IMR-90 (cell line): ENCODE results near the gene TECPR2. TPM values are rescaled to one million over a fixed set of nuclear protein-coding genes. Genes with fewer than 3 reads are reported as not detected.

ENCODE experiments used
- ATAC-seq: fragments of 200-7000 bp; cut with Tn5 transposase; 2 replicates; pipeline ENCODE4 v1.9.1; 2020; ENCODE audit warnings: low read depth, mild to moderate bottlenecking, moderate library complexity
- BruUV-seq: library from RNA; stranded (reverse); fragments of 400-500 nt; replicated peaks from 2 replicates; lab custom pipeline; 2021; lab: Mats Ljungman, UMichigan
- CTCF ChIA-PET: fragments of 300-600 bp; formaldehyde crosslinking; extraction: SDS; loops from one replicate; lab custom pipeline; 2021; ENCODE audit warnings: antibody characterized with exemption; lab: Yijun Ruan, JAX
- POLR2A ChIA-PET: fragments of 300-600 bp; sonication (Branson Sonifier 250); formaldehyde crosslinking; loops from one replicate; lab custom pipeline; 2022; ENCODE audit warnings: antibody characterized with exemption; ENCODE audit not compliant: unreplicated experiment; lab: Charles Lee
- DNase-seq: peaks from one replicate; pipeline ENCODE4 v3.0.0; 2013
- H2AFZ ChIP-seq: replicated peaks from 2 replicates; pipeline ENCODE3; 2013; ENCODE audit warnings: low read length, mild to moderate bottlenecking; ENCODE audit not compliant: poor library complexity
- H2AK5ac ChIP-seq: 2 replicates; pipeline ENCODE4 v1.6.1; 2013; ENCODE audit warnings: low read depth, low read length, inconsistent platforms
- H2AK9ac ChIP-seq: replicated peaks from 2 replicates; pipeline ENCODE3; 2013; ENCODE audit warnings: mild to moderate bottlenecking, low read depth, low read length, moderate library complexity; ENCODE audit not compliant: poor library complexity
- H2BK120ac ChIP-seq: 2 replicates; pipeline ENCODE4 v1.6.1; 2013; ENCODE audit warnings: low read depth, low read length, inconsistent platforms
- H2BK15ac ChIP-seq: 3 replicates; pipeline ENCODE4 v1.6.1; 2013; ENCODE audit warnings: low read depth, low read length, inconsistent platforms
- H2BK20ac ChIP-seq: 2 replicates; pipeline ENCODE4 v1.6.1; 2013; ENCODE audit warnings: low read depth, mild to moderate bottlenecking, inconsistent platforms, low read length, moderate library complexity
- H2BK5ac ChIP-seq: 2 replicates; pipeline ENCODE4 v1.6.1; 2013; ENCODE audit warnings: mild to moderate bottlenecking, low read depth, low read length, inconsistent platforms; ENCODE audit not compliant: poor library complexity, severe bottlenecking
- H3K14ac ChIP-seq: replicated peaks from 2 replicates; pipeline ENCODE4 v1.6.1; 2013; ENCODE audit warnings: low read depth, low read length, inconsistent platforms
- H3K18ac ChIP-seq: 2 replicates; pipeline ENCODE4 v1.6.1; 2013; ENCODE audit warnings: low read depth, low read length, control low read depth
- H3K23ac ChIP-seq: 2 replicates; pipeline ENCODE4 v1.6.1; 2013; ENCODE audit warnings: low read depth, low read length, inconsistent platforms
- H3K27ac ChIP-seq: 2 replicates; pipeline ENCODE4 v1.5.1; 2013; ENCODE audit warnings: mild to moderate bottlenecking, control low read depth, low read length; ENCODE audit not compliant: insufficient read depth
- H3K27me3 ChIP-seq: 2 replicates; pipeline ENCODE4 v1.6.1; 2013; ENCODE audit warnings: low read length; ENCODE audit not compliant: control insufficient read depth, insufficient read depth
- H3K36me3 ChIP-seq: 2 replicates; pipeline ENCODE4 v1.6.1; 2013; ENCODE audit warnings: low read length, mixed read lengths; ENCODE audit not compliant: control insufficient read depth, insufficient read depth
- H3K4ac ChIP-seq: 2 replicates; pipeline ENCODE4 v1.6.1; 2013; ENCODE audit warnings: low read depth, low read length, inconsistent platforms
- H3K4me1 ChIP-seq: 2 replicates; pipeline ENCODE4 v1.6.1; 2013; ENCODE audit warnings: low read length, mixed read lengths; ENCODE audit not compliant: control insufficient read depth, insufficient read depth
- H3K4me2 ChIP-seq: 2 replicates; pipeline ENCODE4 v1.6.1; 2013; ENCODE audit warnings: low read depth, mild to moderate bottlenecking, control low read depth, low read length, moderate library complexity
- H3K4me3 ChIP-seq: 2 replicates; pipeline ENCODE4 v1.5.1; 2013; ENCODE audit warnings: low read depth, mild to moderate bottlenecking, control low read depth, low read length, moderate library complexity; ENCODE audit not compliant: insufficient read depth
- H3K56ac ChIP-seq: 2 replicates; pipeline ENCODE4 v1.6.1; 2013; ENCODE audit warnings: low read length, inconsistent platforms; ENCODE audit not compliant: insufficient read depth; ENCODE audit errors: extremely low read depth
- H3K79me1 ChIP-seq, 2 experiments: 2 replicates each; pipeline ENCODE4 v1.6.1; 2013; ENCODE audit warnings: low read length in 2 of 2, inconsistent platforms in 1 of 2, low read depth in 1 of 2
- H3K9ac ChIP-seq: 2 replicates; pipeline ENCODE4 v1.6.1; 2013; ENCODE audit warnings: low read depth, low read length, control low read depth
- H3K9me1 ChIP-seq: 2 replicates; pipeline ENCODE4 v1.6.1; 2013; ENCODE audit warnings: low read length, inconsistent platforms; ENCODE audit not compliant: insufficient read depth
- H3K9me3 ChIP-seq: 2 replicates; pipeline ENCODE4 v1.6.1; 2013; ENCODE audit warnings: low read length; ENCODE audit not compliant: control insufficient read depth, insufficient read depth
- H4K20me1 ChIP-seq: 2 replicates; pipeline ENCODE4 v1.6.1; 2013; ENCODE audit warnings: low read length, inconsistent platforms; ENCODE audit not compliant: insufficient read depth
- H4K5ac ChIP-seq: 2 replicates; pipeline ENCODE4 v1.6.1; 2013; ENCODE audit warnings: mild to moderate bottlenecking, low read depth, low read length, control low read depth
- H4K8ac ChIP-seq, 2 experiments: 2 replicates each; pipeline ENCODE4 v1.6.1; 2013; ENCODE audit warnings: low read depth in 2 of 2, low read length in 2 of 2, control low read depth in 1 of 2, inconsistent platforms in 1 of 2
- H4K91ac ChIP-seq: 2 replicates; pipeline ENCODE4 v1.6.1; 2013; ENCODE audit warnings: low read depth, low read length, inconsistent platforms; ENCODE audit not compliant: insufficient read depth
- BHLHE40 ChIP-seq: fragments of 150-350 bp; IDR thresholded peaks from 2 replicates; pipeline ENCODE4 v1.6.1; 2016; ENCODE audit warnings: mild to moderate bottlenecking, low read depth, low read length
- MAZ ChIP-seq: IDR thresholded peaks from 2 replicates; pipeline ENCODE4 v1.6.1; 2012; ENCODE audit warnings: low read depth, mild to moderate bottlenecking, low read length, improper control_type of control experiment, moderate library complexity, borderline replicate concordance
- WGBS, 2 experiments: methylation state at CpG; one replicate each; pipeline versions ENCODE4 v1.1.5 to v1.1.7; 2013; ENCODE audit warnings: missing lambda C conversion rate in 2 of 2; ENCODE audit not compliant: insufficient read length in 1 of 2; ENCODE audit errors: extremely low coverage in 2 of 2; 5-methylcytosine and 5-hydroxymethylcytosine counted together
- dilution Hi-C: fragments of 300-500 bp; cut with HindIII; formaldehyde crosslinking; loops from one replicate; pipeline ENCODE4 v1.14.3; 2018; ENCODE audit warnings: low sequenced_read_pairs; ENCODE audit not compliant: unreplicated experiment
- in situ Hi-C: fragments of 300-500 bp; cut with MboI; formaldehyde crosslinking; loops from 3 replicates; pipeline ENCODE4 v1.14.3; 2019; ENCODE audit warnings: low sequenced_read_pairs, inconsistent platforms, mixed read lengths
- intact Hi-C: fragments of 100-400 bp; cut with micrococcal nuclease; formaldehyde crosslinking; loops from 2 replicates; pipeline ENCODE4 v1.10.0; 2022
- polyA plus RNA-seq, 3 experiments: library from polyadenylated mRNA; depleted of rRNA; stranded (reverse); fragments of >200 nt; gene quantifications; 2 replicates each; pipeline ENCODE4 v1.2.3, GENCODE V29; 2012; ENCODE audit warnings: low replicate concordance in 1 of 3
- total RNA-seq: library from RNA; depleted of rRNA; stranded (reverse); fragments of >200 nt; gene quantifications from 2 replicates; pipeline ENCODE4 v1.2.3, GENCODE V29; 2012

The TECPR2 gene
- total and polyA plus RNA-seq, 2 of the 4 experiments (the other 2 are of a cell fraction) = 9.5 to 11.7 TPM

GRCh38 chr14:102474934-102475333 is 112.2 kb downstream of the TECPR2 start:
- Histone ChIP-seq H3K9ac (no peak overlapping the region), H3K27me3 (no peaks in the 10 kb centered on the region), H3K79me1 (peaks cover 0 to 12% of the 10 kb centered on the region in 2 experiments; a peak in 2 of 4 replicates), H2AFZ (peak overlapping the region; percentile 13), H3K9me1 (peaks cover 22% of the 10 kb centered on the region), H3K27ac (no peak overlapping the region), H3K4ac (0 out of 2 replicates have a peak overlapping the region, but pooled peaks have one; percentile 7), H3K4me3 (no peak overlapping the region), H3K9me3 (no peaks in the 10 kb centered on the region), H2AK9ac (peak overlapping the region; percentile 37), H3K18ac (no peak overlapping the region), H2BK15ac (no peak overlapping the region), H3K14ac (peak overlapping the region; percentile 21; the same call in 1 of the 2 replicates), H4K20me1 (peaks cover 3% of the 10 kb centered on the region; the same call in 1 of the 2 replicates), H2AK5ac (no peak overlapping the region; the same call in 1 of the 2 replicates), H3K36me3 (no peaks in the 10 kb centered on the region; the same call in 1 of the 2 replicates), H3K4me1 (peaks cover 14% of the 10 kb centered on the region), H3K4me2 (no peak overlapping the region; the same call in 1 of the 2 replicates), H2BK20ac (no peak overlapping the region), H2BK5ac (no peak overlapping the region), H4K5ac (no peak overlapping the region), H3K56ac (no peak overlapping the region), H2BK120ac (no peak overlapping the region), H3K23ac (peak overlapping the region; percentile 56; the same call in 1 of the 2 replicates), H4K91ac (no peak overlapping the region), H4K8ac (peak overlapping the region in 1 of 2 experiments; percentile 48; a peak in 1 of 4 replicates)
- no CpG with 5 or more reads among the region's 5 CpGs for WGBS, 2 experiments
- peak; percentile 84 for ATAC-seq
- BruUV-seq = no TSS peak
- CTCF ChIA-PET = interaction anchor here (0.6 to 1.1 kb wide), 2 partner anchors 33 to 1793 kb away, joined by 3 to 7 read pairs; no protein-coding TSS in a partner anchor
- DNase-seq = peak; percentile 80
- peak; percentile 21; the same call in 1 of the 2 replicates for TF ChIP-seq MAZ
- TF ChIP-seq BHLHE40 = no peak
- dilution Hi-C loops = no loop called here
- intact Hi-C loops = loop anchor here (2.0 kb wide), 1 partner anchor 36 kb away; no protein-coding TSS in a partner anchor
- in situ Hi-C loops = no loop called here
- POLR2A ChIA-PET = no interaction called here
